Ectodermal cell (in vitro differentiated cells): ENCODE measurements around the gene PAXX.

ENCODE experiments used
- H3K27ac ChIP-seq: 2 replicates; pipeline ENCODE4 v1.7.0; 2013; ENCODE audit warnings: mild to moderate bottlenecking, low read depth, low read length; ENCODE audit not compliant: insufficient read depth, poor library complexity, severe bottlenecking
- H3K27me3 ChIP-seq: 2 replicates; pipeline ENCODE4 v1.7.0; 2013; ENCODE audit warnings: mild to moderate bottlenecking, low read length; ENCODE audit not compliant: insufficient read depth, control insufficient read depth, poor library complexity, severe bottlenecking
- H3K36me3 ChIP-seq: one replicate; pipeline ENCODE4 v1.7.0; 2013; ENCODE audit warnings: low read length; ENCODE audit not compliant: control insufficient read depth, insufficient read depth
- H3K4me1 ChIP-seq: one replicate; pipeline ENCODE4 v1.7.0; 2013; ENCODE audit warnings: low read length; ENCODE audit not compliant: control insufficient read depth, insufficient read depth
- H3K4me3 ChIP-seq: 2 replicates; pipeline ENCODE4 v1.7.0; 2013; ENCODE audit warnings: low read depth, low read length, control low read depth; ENCODE audit not compliant: insufficient read depth
- H3K9me3 ChIP-seq: 2 replicates; pipeline ENCODE4 v1.7.0; 2013; ENCODE audit warnings: mild to moderate bottlenecking, low read length, moderate library complexity; ENCODE audit not compliant: control insufficient read depth
- WGBS, 2 experiments: methylation state at CpG; one replicate each; pipeline ENCODE4 v1.1.7; 2013; ENCODE audit warnings: missing lambda C conversion rate in 2 of 2; 5-methylcytosine and 5-hydroxymethylcytosine counted together

Gene PAXX

GRCh38 chr9:137039611-137040366, 47.6 kb downstream of the PAXX start:
- Histone ChIP-seq H3K4me1 (peaks cover 2% of the 10 kb centered on the region), H3K36me3 (peaks cover 4% of the 10 kb centered on the region), H3K4me3 (no peak overlapping the region), H3K27ac (no peak overlapping the region), H3K9me3 (no peaks in the 10 kb centered on the region), H3K27me3 (peaks cover 13% of the 10 kb centered on the region)
- 95 to 97% methylated on average over 32 of the region's 32 CpGs for WGBS, 2 experiments

- Histone ChIP-seq H3K4me1 (peaks cover 9% of the 10 kb centered on the region), H3K27ac (no peak overlapping the region), H3K27me3 (peaks cover 19% of the 10 kb centered on the region), H3K4me3 (no peak overlapping the region), H3K36me3 (peaks cover 4% of the 10 kb centered on the region), H3K9me3 (no peaks in the 10 kb centered on the region)
- WGBS, 2 experiments: 92 to 93% methylated on average over 23 of the region's 23 CpGs
These were observed 48.3 kb downstream of the PAXX start for GRCh38 chr9:137040568-137040967.

GRCh38 chr9:137041124-137041523, 48.9 kb downstream of the PAXX start:
- Histone ChIP-seq H3K36me3 (peaks cover 4% of the 10 kb centered on the region), H3K4me3 (no peak overlapping the region), H3K27ac (no peak overlapping the region), H3K27me3 (peaks cover 25% of the 10 kb centered on the region), H3K4me1 (peaks cover 9% of the 10 kb centered on the region), H3K9me3 (no peaks in the 10 kb centered on the region)
- WGBS, 2 experiments: 77% methylated on average over 16 of the region's 16 CpGs

GRCh38 chr9:137042751-137043727, 50.8 kb downstream of the PAXX start:
- Histone ChIP-seq H3K27ac (no peak overlapping the region), H3K9me3 (no peaks in the 10 kb centered on the region), H3K27me3 (peaks cover 44% of the 10 kb centered on the region), H3K4me1 (peaks cover 9% of the 10 kb centered on the region), H3K36me3 (peaks cover 4% of the 10 kb centered on the region), H3K4me3 (no peak overlapping the region)
- 90 to 91% methylated on average over 36 of the region's 36 CpGs for WGBS, 2 experiments
